ENCODE measurements around the gene VENTX.
"Not testable (repeated sequence)": the region's sequence is repeated elsewhere in the genome, so short reads cannot be mapped to it uniquely, and the experiment has no call there.

The VENTX gene

GRCh38 chr10:133214468-133215410 is 22.9 kb upstream of the VENTX start:
- no peak for DNase-seq (ENCODE audit: low read depth)

GRCh38 chr10:133215586-133215985 is 22.1 kb upstream of the VENTX start:
- no peak for DNase-seq (ENCODE audit: low read depth)

- DNase-seq (ENCODE audit: low read depth) = no peak
These were observed 20.9 kb upstream of the VENTX start for GRCh38 chr10:133216776-133217175.

- no peak for DNase-seq (ENCODE audit: low read depth)
These were observed 19.7 kb upstream of the VENTX start for GRCh38 chr10:133217800-133218589.

DNA sequence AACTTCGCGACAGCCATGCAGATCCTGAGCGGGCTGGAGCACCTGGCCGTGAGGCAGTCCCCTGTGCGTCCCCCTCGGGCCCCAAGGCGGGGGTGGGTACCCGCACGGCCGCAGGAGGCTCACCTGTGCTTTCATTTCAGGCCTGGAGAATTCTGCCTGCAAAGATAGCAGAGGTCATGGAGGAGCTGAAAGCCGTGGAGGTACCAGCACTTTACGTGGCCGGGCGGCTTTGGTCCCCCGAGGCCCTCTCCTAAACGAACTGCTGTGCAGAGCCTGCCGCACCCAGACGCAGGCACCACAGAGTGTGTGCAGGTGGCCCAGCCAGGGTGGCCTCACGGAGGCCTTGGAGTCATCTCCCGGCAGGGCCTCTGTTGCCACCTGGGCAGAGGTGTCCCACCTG is 18.8 kb upstream of the VENTX start:
- no peak for DNase-seq (ENCODE audit: low read depth)

GRCh38 chr10:133219782-133220181 is 17.9 kb upstream of the VENTX start:
- no peak for DNase-seq (ENCODE audit: low read depth)

DNA sequence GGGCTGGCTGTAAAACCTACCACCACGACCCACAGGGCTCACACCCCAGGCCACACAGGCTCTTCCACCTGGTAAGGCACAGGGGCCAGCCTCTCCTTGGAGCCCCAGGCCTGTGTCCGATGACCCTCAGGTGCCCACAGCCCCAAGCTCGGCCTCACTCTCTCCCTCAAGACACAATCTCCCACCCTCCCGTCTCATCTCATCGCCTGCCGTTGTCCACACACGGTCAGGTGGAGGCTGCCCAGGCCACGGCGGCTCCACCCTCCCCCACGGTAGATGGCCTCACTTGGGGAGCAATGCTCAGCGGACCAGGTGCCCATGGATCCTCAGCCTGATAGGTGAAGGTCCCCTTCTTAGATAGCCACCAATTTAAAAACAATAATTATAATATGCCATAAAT is 16.3 kb upstream of the VENTX start:
- DNase-seq (ENCODE audit: low read depth) = no peak

- not testable (repeated sequence) for DNase-seq (ENCODE audit: low read depth)
These were observed 15.9 kb upstream of the VENTX start for GRCh38 chr10:133221756-133222155.

DNA sequence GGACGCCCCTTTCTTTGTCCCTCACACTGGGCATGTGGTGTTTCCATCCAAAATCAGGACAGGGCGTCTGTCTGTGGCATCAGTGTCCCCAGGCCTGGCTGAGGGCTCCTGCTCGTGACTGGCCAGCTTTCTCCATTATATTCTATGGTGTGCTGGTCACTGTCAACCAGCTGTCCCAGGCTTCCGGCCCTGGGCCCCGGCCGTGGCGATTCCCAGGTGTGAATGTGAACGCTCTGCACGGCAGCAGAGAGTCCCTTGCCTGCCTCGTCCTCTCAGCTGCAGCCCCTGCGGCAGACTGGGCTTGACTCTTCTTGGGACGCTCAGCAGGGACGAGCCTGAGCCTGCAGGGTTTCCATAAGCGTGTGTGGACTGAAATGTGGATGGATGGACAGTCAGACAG is 13.6 kb upstream of the VENTX start:
- no peak for DNase-seq (ENCODE audit: low read depth)

GRCh38 chr10:133224756-133225372 is 12.8 kb upstream of the VENTX start:
- no peak for DNase-seq (ENCODE audit: low read depth)

DNA sequence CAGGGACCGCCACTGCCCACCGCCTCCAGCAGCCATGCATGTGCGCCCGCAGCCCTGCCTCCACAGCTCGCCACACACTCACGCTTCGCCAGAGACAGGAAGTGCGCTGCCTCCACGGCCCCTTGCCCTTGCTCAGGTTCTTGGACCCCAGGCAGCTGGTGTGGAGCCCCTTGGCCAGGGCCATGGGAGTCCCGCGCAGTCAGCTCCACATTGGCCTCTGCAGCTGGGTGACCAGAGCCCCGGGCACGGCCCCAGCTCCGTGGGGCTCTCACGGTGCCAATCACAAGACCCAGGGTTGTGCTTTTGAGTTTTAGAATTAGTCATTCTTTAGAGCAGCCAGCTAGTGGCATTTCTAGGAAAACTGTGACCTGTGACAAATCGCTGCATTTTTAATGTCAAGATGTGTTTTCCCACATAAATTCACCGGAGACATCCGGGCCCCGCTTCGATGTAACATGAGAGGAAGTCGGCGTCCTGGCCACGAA is 11.9 kb upstream of the VENTX start:
- DNase-seq (ENCODE audit: low read depth) = no peak

GRCh38 chr10:133226251-133226808 is 11.3 kb upstream of the VENTX start:
- no peak for DNase-seq (ENCODE audit: low read depth)

DNA sequence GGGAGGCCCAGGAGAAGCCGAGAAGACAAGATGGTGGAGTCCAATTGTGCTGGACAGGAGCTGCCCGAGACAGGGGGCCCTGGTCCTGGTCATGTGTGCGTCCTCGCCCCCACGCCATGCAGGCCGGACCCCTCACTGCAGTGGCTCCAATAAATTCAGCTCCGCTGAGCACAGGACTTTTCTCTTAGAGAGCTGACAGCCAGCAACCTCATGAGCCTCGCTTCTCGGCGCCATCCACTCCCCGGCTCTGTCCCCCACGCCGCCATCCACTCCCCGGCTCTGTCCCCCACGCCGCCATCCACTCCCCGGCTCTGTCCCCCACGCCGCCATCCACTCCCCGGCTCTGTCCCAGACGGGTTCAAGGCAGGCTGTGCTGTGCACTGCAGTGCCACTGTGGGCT is 10.4 kb upstream of the VENTX start:
- no peak for DNase-seq (ENCODE audit: low read depth)

- DNase-seq (ENCODE audit: low read depth) = no peak
These were observed 8.2 kb upstream of the VENTX start for GRCh38 chr10:133229265-133230043.

DNA sequence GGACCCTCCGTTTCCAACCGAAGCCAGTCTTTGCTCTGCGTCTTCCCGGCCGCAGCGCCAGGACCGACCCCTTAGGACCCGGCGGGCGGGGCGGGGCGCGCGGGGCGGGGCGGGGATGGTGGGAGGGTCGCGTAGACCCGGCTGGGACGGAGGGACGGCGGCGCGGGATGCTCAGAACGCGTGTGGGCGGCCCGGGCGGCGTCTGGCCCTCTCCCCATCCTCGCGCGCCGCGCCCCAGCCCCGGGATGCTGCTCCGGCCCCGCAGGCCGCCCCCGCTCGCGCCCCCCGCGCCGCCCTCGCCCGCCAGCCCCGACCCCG is 7.7 kb upstream of the VENTX start, which contains the start of gene UTF1:
Gene UTF1, plus strand, starts transcription at position 174 of the 318 bp plus-strand sequence. Its CDS starts 72 bp downstream, at position 246.
- DNase-seq (ENCODE audit: low read depth) = no peak

DNA sequence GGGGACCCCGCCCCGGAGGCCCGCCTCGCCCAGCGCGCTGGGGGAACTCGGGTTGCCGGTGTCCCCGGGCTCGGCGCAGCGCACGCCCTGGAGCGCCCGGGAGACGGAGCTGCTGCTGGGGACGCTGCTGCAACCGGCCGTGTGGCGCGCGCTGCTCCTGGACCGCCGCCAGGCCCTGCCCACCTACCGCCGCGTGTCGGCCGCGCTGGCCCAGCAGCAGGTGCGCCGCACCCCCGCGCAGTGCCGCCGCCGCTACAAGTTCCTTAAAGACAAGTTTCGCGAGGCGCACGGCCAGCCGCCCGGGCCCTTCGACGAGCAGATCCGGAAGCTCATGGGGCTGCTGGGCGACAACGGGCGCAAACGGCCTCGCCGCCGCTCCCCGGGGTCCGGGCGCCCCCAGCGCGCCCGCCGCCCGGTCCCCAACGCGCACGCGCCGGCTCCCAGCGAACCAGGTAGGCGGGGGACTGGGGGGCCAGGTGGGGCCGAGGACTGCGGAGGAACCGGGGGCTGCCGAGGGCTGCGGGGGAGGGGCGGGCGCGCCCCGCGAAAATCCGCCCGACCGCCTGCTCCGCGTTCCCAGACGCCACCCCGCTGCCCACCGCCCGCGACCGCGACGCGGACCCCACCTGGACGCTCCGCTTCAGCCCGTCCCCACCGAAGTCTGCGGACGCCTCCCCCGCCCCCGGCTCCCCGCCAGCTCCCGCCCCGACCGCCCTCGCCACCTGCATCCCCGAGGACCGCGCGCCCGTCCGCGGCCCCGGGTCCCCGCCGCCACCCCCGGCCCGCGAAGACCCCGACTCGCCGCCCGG is 7.1 kb upstream of the VENTX start:
- DNase-seq (ENCODE audit: low read depth) = peak; percentile 35

DNA sequence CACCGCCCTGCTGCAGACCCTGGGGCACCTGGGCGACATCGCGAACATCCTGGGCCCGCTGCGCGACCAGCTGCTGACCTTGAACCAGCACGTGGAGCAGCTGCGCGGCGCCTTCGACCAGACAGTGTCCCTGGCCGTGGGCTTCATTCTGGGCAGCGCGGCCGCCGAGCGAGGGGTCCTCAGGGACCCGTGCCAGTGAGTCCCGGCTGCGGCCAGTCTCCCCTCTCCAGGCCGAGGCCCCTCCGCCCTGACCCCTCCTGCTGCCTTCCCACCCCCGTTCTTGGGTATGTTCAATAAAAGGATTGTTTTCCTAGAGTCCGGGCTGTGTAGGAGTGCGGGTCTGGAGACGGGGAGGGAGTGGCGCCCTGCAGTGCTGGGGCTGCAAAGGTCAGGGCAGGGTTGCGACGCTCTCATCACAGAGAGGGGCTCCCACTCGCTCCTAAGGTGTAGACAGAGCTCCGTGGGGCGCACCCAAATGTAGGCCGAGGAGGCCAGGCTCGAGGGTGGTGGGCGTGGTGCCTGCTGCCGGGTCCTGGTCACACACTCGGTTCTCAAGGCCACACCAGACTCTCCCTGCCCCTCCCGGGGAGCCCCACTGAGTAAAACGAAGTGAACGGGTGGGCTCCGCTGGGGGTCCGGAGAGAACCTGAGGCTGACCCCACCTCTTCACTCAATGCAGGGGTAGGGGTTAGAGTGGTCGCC is 6.3 kb upstream of the VENTX start:
- DNase-seq (ENCODE audit: low read depth) = no peak

- no peak for DNase-seq (ENCODE audit: low read depth)
These were observed 5.6 kb upstream of the VENTX start for GRCh38 chr10:133231946-133232574.

GRCh38 chr10:133234796-133235195 is 2.9 kb upstream of the VENTX start:
- not testable (repeated sequence) for DNase-seq (ENCODE audit: low read depth)

Data from CMK (cell line).